ENCODE results near the gene SMIM14.
A peak's percentile ranks its signal among the peaks of the same experiment; 100 is the strongest.
"Not testable (repeated sequence)": the region's sequence is repeated elsewhere in the genome, so short reads cannot be mapped to it uniquely, and the experiment has no call there.

Gene SMIM14

GRCh38 chr4:39648827-39649558 is 10.3 kb upstream of the SMIM14 start:
- no peak for DNase-seq
- intact Hi-C loops (cut with DNase I), result no loop called here

- DNase-seq, result no peak
- intact Hi-C loops (cut with DNase I), result no loop called here
Measured at GRCh38 chr4:39648213-39648612, 9.5 kb upstream of the SMIM14 start.

- DNase-seq, result no peak
- intact Hi-C loops (cut with DNase I), result no loop called here
Measured at GRCh38 chr4:39642885-39643552, 4.4 kb upstream of the SMIM14 start.

GRCh38 chr4:39641451-39641850 is 2.8 kb upstream of the SMIM14 start:
- DNase-seq, result no peak
- intact Hi-C loops (cut with DNase I), result no loop called here

- peak; percentile 24 to 91 (median 56) for DNase-seq
- intact Hi-C loops (cut with DNase I), result loop anchor here (2.0 to 5.0 kb wide), 3 partner anchors 61 to 339 kb away; partner anchors contain the start of genes LIAS, PDS5A, RPL9 and UBE2K
Measured at GRCh38 chr4:39637586-39638353, 895 bp downstream of the SMIM14 start.

GRCh38 chr4:39637221-39637585 is 1.5 kb downstream of the SMIM14 start:
- no peak for DNase-seq
- intact Hi-C loops (cut with DNase I), result loop anchor here (5.0 kb wide), 1 partner anchor 180 kb away; the partner anchor contains the start of genes LIAS and RPL9

- intact Hi-C loops (cut with DNase I), result loop anchor here (5.0 kb wide), 1 partner anchor 179 kb away; the partner anchor contains the start of genes LIAS and RPL9
- no peak for DNase-seq
Measured at GRCh38 chr4:39636531-39637184, 2.0 kb downstream of the SMIM14 start.

- no peak for DNase-seq
- intact Hi-C loops (cut with DNase I), result loop anchor here (5.0 kb wide), 1 partner anchor 178 kb away; the partner anchor contains the start of genes LIAS and RPL9
Measured at GRCh38 chr4:39635023-39635422, 3.6 kb downstream of the SMIM14 start.

- DNase-seq, result no peak
- intact Hi-C loops (cut with DNase I), result no loop called here
Measured at GRCh38 chr4:39631700-39632079, 7.0 kb downstream of the SMIM14 start.

GRCh38 chr4:39627413-39627812 is 11.3 kb downstream of the SMIM14 start:
- DNase-seq, result no peak
- intact Hi-C loops (cut with DNase I), result no loop called here

GRCh38 chr4:39626913-39627312 is 11.8 kb downstream of the SMIM14 start:
- intact Hi-C loops (cut with DNase I), result no loop called here
- no peak for DNase-seq

- intact Hi-C loops (cut with DNase I), result no loop called here
- no peak for DNase-seq
Measured at GRCh38 chr4:39626261-39626660, 12.4 kb downstream of the SMIM14 start.

- intact Hi-C loops (cut with DNase I), result no loop called here
- no peak for DNase-seq
Measured at GRCh38 chr4:39621582-39621981, 17.1 kb downstream of the SMIM14 start.

GRCh38 chr4:39620551-39621313 is 17.9 kb downstream of the SMIM14 start:
- DNase-seq, result no peak
- intact Hi-C loops (cut with DNase I), result no loop called here

- intact Hi-C loops (cut with DNase I), result no loop called here
- no peak for DNase-seq
Measured at GRCh38 chr4:39617534-39617933, 21.1 kb downstream of the SMIM14 start.

GRCh38 chr4:39616651-39617050 is 22.0 kb downstream of the SMIM14 start:
- intact Hi-C loops (cut with DNase I), result no loop called here

GRCh38 chr4:39616112-39616511 is 22.6 kb downstream of the SMIM14 start:
- intact Hi-C loops (cut with DNase I), result not testable (repeated sequence)

More at GRCh38 chr4:39616651-39617050, 22.0 kb downstream of the SMIM14 start:
- DNase-seq, result no peak

GRCh38 chr4:39614487-39615162 is 24.0 kb downstream of the SMIM14 start:
- DNase-seq, result no peak
- intact Hi-C loops (cut with DNase I), result no loop called here

More at GRCh38 chr4:39616112-39616511, 22.6 kb downstream of the SMIM14 start:
- not testable (repeated sequence) for DNase-seq

GRCh38 chr4:39613093-39613656 is 25.5 kb downstream of the SMIM14 start:
- intact Hi-C loops (cut with DNase I), result no loop called here
- DNase-seq, result no peak
